GM19035 (cell line): ENCODE results near the gene C1RL.
"Not testable (repeated sequence)": the region's sequence is repeated elsewhere in the genome, so short reads cannot be mapped to it uniquely, and the experiment has no call there.

Experiments used
- ATAC-seq: cut with Tn5 transposase; IDR thresholded peaks from one replicate; pipeline ENCODE4 v1.9.1; 2021; ENCODE audit not compliant: unreplicated experiment

Gene C1RL

DNA sequence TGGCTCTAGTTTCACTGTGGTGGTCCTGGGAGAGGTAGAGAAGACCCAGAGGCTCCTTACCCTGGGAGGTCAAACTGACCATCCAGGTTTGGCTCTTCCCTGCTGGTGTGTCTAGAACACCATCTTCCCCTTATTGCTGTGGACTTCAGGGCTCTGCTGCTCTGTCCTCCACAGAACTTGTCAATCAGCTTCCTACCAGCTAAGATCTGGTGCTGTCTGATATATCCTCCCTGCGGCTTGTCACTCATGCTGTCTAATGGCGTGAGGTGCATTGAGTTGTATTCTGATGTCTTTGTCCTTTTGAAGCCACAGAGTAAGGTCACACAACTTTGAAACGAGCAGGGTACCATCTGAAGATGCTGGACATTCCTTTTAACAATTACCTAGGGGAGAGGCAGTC lies 7.2 kb upstream of the C1RL start:
- ATAC-seq, result no peak

DNA sequence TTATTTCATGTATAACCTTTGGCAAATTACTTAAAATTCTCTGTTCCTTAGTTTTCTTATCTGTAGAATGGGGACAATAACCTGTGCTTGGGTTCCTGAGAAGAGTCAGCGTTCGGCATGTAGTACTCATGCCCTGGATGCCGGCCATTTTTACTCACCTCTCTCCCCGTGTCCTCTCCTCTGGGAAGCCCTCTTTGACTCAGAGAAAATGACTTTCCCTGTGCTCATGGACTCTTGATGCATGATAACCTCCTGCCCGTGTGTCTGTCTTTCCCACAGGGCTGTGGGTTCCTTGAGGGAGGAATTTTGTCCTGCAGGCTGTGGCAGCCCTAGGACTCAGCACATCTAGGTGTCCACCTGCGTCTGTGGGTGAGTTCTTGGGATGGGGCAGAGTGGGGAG lies 5.8 kb upstream of the C1RL start:
- no peak for ATAC-seq

DNA sequence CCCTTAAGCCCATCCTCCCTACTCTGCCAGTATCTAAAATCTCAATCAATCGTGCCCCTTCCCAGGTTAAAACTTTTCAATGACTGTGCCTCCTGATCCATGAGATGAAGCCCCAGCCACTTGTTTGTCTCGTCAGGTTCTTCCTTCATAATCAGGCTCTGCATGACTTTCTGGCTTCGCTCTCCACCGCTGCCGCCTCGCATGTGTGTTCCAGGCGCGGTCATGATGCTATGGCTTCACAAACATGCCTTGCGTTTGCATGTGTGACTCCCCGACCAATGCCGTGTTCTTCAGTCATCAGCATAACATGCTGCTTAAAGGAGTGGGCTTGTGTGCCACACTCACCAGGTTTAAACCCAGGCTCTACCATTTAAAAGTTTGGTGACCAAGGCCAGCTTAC lies 5.0 kb upstream of the C1RL start:
- no peak for ATAC-seq

DNA sequence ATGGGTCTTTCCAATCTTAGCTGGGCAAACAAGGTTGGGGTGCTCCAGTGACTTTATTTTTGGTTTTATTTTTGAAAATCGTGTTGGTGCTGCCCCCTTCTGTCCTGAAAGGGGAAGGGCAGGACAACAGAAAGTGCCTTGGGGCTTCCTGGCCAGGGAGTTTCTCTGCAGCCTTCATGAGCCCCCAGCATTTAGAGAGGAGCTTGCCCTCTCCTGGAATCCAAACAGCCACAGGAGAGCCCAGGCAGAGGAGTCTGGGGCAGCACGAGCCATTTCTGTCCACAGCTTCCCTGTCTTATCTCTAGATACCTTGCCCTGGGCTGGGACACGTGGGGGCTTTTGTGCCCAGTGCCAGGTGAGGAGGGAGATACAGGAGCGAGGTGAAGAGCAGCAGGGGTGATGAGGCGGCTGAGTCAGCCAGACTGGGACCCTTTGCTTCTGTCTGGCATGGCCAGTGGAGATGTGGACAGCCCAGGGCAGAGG lies 4.4 kb upstream of the C1RL start:
- no peak for ATAC-seq

DNA sequence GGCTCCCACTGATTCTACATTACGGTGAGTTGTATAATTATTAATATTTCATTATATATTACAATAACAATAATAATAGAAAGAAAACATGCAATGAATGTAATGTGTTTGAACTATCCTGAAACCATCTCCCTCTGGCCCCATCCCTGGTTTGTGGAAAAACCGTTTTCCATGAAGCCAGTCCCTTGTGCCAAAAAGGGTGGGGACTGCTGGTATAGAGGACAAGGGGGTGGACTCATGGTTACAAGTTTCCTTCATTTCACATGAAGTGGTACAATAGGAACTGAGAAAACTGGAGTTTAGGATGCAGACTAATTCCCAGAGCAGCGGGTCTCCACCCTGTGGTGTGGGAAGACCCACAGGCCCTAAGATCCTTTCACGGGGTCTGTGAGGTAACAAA lies 3.0 kb upstream of the C1RL start:
- ATAC-seq, result no peak

DNA sequence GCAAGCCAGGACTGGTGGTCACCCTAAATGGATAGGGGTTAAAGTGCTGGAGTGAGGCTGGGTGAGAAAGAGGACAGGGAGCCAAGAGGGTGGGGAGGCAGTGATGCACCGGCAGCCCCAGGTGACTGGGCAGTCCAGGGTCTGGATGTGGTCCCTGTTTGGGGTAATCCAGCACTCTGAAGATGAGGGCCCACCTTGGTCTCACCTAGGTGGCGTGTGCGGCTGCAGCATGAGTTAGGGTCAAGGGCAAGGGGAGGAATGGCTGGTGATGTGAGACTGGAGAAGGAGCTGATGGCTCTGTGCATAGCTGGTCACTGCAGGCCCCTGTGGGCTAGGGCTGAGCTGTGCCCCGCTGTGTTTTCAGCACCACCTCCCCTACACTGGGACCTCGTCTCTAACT lies 1.6 kb upstream of the C1RL start:
- ATAC-seq, result no peak

DNA sequence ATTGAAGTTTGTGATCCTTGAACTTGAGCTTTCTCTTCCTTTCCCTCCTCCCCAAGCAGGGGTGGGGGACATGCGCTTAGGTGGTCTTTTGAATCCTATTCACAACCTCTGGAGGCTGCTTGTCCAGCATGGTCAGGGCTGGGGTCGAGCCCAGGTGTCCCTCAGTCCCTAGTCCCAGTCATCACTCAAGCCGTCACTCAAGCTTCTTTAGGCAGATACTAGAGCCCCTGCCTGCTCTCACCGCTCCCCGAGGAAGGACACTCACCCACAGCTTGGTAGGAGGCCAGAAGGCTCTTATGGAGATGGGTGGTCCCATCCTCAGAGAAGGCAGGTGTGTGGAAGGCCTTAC lies 532 bp upstream of the C1RL start:
- no peak for ATAC-seq

DNA sequence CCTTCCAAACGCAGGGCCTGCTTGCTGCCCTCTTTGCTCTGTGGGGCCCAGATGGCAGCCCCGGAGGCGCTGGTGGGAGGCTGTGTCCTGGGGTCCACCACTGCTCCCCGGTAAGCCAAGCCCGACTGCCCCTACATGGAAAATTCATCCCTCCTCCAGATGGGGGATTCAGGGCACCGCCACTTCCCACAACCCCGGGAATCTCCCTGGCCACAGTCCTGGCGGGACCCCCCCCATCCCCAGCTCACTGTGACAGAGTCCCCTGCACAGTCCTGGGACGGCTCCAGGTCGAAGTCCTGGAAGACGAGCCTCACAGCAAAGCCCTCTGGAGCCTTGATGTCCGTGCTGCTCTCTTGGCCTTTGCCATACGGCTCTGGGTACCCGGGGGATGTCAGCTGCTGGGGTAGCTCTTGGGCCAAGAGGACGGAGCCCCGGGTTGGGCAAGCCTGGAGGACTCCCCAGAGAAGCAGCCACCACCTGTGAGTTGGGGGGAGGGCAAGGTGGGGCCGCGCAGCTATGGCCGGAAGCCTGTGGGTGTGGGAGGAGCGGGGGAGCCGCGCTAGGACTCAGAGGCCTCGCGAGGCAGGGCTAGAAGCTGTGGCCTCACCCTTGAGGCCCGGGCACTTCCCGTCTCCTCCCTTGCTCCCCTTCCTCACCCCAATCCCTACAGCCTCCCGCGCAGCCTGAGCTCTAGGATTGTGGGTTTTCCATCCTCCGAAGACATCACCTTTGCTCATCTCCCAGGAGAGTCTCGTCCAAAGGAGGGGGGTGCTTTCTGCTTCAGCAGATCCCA lies 815 bp downstream of the C1RL start:
- peak; percentile 88 for ATAC-seq

DNA sequence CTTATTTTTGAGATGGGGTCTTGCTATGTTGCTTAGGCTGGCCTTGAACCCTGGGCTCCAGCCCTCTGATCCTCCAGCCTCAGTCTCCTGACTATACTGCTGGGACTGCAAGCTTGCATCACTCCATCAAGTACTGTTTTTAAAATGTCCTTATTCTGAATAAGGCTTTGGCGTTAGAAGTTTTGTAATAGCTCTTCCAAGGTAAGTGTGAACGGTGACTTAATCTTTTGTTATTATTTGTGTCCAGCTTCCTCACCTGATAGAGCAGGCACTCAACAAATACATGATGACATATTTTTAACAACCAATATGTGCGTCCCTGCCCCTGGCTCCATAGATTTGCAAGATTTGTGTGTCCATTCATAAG lies 1.4 kb downstream of the C1RL start:
- no peak for ATAC-seq

DNA sequence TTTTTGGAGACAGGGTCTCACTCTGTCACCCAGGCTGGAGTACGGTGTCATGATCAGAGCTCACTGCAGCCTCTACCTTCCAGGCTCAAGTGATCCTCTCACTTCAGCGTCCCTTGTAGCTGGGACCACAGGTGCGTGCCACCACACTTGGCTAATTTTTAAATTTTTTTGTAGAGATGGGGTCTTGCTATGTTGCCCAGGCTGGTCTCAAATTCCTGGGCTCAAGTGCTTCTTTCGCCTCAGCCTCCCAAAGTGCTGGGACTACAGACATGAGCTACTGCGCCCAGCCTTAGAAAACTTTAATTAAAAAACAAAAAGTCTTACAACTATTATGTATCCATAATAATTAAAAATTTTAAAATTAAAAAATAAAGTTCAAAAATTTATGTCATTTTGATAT lies 1.8 kb downstream of the C1RL start:
- not testable (repeated sequence) for ATAC-seq

DNA sequence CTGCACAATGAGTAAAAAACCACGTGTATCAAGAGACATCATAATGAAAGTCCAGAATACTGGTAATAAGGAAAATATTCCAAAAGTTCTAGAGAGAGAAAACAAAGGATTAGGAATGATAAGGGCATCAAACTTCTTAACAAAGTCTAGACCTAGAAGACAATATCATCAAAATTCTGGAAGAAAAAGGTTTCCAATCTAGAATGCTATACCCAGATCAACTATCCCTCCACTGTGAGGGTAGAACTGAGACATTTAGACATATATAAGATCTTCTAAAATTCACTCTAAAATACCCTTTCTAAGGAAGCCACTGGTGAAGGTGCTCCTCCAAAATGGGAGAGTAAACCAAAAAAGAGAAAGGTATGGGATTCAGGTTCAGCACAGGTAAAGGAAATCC lies 2.9 kb downstream of the C1RL start:
- no peak for ATAC-seq

DNA sequence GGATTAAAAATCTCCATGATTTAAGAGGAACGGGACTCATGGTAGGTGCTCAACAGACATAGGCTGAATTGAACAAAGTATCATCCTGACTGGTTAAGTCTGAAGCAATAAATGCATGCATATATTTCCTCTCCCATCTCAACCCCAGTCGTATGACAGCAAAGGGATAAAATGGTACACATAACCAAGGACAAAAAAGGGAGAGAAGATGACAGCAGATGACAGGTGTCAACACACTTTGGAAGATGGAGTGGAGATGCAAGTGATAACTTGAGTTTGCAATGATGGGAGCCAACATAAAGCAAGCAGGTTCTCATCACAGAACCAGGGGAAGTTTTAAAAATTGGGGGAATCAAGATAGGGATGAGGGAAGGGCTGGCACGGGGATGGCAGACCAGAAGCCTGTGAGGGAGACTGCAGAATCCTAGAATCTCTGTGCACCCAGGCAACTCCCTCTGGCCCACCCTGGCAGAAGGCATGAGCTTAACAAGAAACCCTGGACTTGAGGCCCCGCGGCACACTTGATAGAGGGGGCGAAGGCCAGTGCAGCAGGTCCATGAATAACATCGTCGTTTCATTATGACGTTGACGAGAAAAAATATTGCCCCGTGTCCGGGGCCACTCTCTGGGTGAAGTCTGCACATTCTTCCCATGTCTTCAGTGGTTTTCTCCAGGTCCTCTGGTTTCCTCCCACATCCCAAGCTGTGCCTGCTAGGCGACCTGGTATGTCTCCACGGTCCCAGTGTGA lies 5.0 kb downstream of the C1RL start:
- no peak for ATAC-seq

DNA sequence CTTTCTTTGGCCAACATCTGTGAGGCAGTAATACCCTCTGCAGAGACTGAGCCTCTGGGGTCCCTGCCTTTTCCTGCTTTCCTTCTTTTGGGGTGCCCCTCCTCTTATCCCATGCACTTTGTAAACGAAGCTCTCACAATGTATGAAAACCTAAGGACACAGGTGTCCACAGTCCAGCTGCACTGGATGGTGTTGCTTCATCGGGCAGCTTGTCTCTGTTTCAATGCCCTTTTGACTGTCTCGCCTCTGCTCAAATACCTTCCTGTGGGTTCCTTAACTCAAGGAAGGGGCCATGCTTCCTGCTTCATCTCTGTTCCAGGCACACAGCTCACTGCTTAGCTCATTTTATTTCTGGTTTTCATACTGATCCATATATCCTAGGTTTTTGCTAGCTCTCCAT lies 6.4 kb downstream of the C1RL start:
- no peak for ATAC-seq

DNA sequence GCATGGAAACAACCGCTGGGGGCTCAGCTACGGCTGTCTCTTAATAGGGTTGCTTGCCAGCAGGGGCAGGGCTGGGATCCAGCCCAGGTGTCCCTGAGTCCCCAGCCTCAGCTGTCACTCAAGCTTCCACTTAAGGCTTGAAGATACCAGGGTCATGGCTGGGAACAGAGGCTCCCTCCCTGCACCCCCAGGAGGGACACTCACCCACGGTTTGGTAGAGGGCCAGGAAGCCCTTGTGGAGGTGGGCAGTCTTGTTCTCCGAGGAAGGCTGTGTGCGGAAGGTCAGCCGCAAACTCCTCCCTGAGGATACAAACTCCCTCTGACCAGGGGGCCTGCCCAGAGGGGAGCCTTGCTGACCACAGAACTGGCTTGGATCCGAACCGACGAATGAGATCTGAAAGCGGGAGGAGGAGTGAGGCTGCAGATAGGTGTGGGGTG lies 7.3 kb downstream of the C1RL start:
- no peak for ATAC-seq

DNA sequence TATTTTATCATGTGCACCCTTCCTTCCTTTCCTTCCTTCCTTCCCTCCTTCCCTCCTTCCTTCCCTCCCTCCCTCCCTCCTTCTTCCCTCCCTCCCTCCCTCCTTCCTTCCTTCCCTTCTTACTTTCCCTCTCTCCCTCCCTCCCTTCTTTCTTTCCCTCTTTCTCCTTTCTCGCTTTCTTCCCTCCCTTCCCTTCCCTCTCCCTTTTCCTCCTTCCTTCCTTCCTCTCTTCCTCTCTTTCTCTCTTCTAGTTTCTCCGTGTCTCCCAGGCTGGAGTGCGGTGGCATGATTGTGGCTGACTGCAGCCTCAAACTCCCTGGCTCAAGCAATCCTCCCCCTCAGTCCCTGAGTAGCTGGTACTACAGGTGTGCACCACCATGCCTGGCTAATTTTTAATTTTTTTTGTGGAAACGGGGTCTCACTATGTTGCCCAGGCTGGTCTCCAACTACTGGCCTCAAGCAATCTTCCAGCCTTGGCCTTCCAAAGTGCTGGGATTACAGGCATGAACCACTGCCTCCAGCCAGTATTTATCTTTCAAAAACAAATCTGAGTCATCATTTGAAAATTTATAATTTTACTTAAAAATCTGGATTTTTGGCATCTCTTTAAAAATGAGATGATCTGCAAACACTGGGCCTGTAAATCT lies 7.8 kb downstream of the C1RL start:
- no peak for ATAC-seq

DNA sequence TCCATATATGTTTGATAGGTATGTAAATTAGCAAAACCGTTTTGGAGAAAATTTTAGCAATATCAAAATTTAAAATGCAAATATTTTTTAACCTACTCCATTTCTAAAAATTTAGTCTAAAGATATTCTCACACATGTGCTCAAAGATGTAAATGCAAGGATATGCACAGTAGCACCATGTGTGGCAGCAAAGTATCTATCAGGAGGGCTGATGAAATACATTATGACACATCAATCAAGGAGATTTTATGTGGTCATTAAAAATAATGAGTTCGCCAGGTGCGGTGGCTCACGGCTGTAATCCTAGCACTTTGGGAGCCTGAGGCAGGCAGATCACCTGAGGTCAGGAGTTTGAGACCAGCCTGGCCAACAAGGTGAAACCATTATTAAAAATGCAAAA lies 8.8 kb downstream of the C1RL start:
- ATAC-seq, result no peak

DNA sequence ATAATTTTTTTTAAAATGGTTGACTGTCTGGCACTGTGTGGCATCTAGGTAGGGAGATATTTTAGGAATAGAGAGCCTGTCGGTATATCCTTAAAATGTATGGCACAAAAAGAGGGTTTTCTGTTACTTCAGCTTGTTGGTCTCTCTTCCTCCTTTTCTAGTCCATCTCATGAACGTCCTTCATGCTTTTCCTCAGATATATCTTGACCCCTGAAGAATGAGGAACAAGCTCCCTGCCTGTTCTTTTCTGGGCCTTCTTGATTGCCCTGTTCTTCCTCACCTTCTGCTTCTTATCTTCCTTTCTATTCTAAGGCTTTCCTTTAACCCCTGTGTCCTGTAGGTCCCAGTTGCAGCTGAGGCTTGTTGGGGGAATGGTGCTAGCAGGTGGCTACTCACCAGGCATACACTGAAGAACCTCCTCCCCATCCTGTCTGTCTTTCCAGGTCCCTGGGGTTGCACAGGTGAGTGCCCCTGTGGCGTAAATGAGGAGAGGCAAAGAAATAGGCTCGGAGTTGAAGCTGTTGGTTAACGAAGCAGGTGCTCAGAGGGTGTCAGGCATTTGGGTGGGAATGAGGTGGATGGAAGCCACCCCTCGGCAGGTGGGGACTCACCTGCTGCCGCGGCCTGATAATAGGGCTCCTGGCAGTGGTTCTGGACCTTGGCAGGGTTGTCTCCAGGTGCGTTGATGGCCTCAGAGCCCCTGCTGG lies 9.6 kb downstream of the C1RL start:
- no peak for ATAC-seq

DNA sequence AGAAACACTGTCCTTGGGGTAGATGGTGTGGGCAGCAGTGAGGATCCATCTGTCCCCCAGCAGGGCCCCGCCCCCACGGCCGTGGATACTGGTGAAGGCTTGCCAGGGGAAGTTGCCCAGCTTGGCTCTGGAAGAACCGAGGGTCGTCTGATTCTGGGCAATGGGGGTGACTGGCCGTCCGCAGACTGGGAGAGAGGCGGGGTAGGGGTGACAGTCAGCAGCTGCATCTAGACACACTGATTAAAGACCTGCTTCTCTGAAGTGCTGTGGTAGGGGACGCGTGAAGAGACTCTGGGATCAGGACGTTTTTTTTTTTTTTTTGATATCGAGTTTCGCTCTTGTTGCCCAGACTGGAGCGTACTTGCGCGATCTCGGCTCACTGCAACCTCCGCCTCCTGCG lies 12.0 kb downstream of the C1RL start:
- no peak for ATAC-seq

DNA sequence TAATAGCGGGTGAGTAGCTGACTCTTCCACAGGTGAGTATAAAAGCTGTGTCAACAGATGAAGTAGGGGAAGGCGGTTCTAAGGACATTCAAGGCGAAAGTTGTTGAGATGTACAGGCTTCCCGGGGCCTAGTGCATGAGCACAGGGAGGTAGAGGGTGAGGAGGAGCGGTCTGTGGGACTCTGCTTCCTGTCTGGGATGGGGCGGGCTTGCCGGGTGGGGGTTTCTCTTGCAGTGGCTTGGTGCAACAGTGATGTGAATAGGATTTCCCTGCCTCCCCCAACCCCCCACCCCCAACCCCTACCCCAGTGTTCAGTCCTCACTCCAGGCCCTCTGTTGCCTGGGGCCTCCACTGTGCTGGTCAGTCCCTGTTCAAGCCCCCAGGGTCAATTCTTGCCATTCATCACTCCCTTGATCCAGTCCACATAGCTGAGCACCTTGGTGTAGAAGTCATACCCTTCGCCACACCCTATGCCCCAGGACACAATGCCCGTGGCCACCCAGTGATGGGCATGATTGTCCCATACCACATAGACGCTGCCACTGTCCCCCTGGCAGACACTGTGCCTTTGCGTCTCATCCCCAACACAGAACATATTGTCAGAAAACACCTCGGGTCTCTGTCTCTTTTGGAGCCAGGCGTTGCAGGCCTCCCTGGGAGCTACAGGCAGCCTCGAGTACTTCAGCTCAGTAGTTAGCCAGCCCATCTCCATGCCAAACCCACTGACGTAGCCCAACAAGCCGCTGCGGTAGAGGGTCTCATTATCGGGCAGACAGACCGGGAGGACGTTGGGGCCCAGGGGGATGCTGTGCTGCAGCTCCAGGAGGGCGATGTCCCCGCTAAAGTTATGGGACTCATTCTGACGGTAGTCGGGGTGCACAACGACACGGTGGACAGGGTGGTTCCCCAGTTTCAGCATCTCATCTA lies 12.7 kb downstream of the C1RL start:
- no peak for ATAC-seq

DNA sequence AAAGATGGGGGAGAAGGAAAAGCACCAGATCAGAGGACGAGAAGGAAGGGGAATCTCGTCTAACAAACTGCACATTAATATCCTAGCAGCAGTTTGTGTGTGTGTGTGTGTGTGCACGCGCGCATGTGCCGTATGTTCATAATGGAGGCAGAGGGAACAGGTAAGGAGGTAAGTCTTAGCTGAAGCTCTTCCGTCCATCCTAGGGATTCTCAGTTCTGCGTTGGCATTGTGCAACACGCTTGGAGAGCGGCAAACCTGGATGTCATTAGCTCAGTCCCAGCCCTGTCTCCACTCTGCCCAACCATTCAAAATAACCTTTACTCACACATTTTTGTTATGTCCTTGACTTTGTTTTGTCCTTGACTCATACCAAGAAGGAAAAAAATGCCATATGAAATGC lies 15.1 kb downstream of the C1RL start:
- ATAC-seq, result no peak
